Esophagus muscularis mucosa (tissue), 4 donors: ENCODE measurements around the gene PRKN. TPM values are rescaled to one million over a fixed set of nuclear protein-coding genes. Genes with fewer than 3 reads are reported as not detected.

Experiments
- DNase-seq: peaks from one replicate; pipeline ENCODE4 v3.0.0-alpha.2; 2017; ENCODE audit errors: extremely low spot score
- H3K27ac ChIP-seq, 4 donors: fragments of 200-600 bp; sonication (generic); replicated peaks in 1 of 4; 1 replicate in 3 of 4; 2 replicates in 1 of 4; pipeline ENCODE4 v1.5.1; 2016 to 2019; ENCODE audit warnings: mild to moderate bottlenecking in 1 of 4
- H3K27me3 ChIP-seq, 4 donors: fragments of 200-600 bp; sonication (generic); one replicate each; pipeline versions ENCODE4 v1.5.1 to v1.6.0; 2016 to 2019
- H3K36me3 ChIP-seq, 4 donors: fragments of 200-600 bp; sonication (generic); one replicate each; pipeline ENCODE4 v1.5.1; 2016 to 2019
- H3K4me1 ChIP-seq, 4 donors: fragments of 200-600 bp; sonication (generic); one replicate each; pipeline ENCODE4 v1.5.1; 2016 to 2019
- H3K4me3 ChIP-seq, 4 donors: fragments of 200-600 bp; sonication (generic); 1 replicate in 2 of 4; 2 replicates in 2 of 4; pipeline ENCODE4 v1.5.1; 2016 to 2019; ENCODE audit warnings: mild to moderate bottlenecking in 4 of 4, moderate library complexity in 1 of 4
- H3K9me3 ChIP-seq, 4 donors: fragments of 200-600 bp; sonication (generic); 1 replicate in 3 of 4; 2 replicates in 1 of 4; pipeline ENCODE4 v1.5.1; 2016 to 2019
- EP300 ChIP-seq: sonication (generic); formaldehyde crosslinking; IDR thresholded peaks from one replicate; pipeline ENCODE4 v1.6.1; 2017; ENCODE audit warnings: antibody characterized with exemption
- POLR2A ChIP-seq: fragments of 450-650 bp; IDR thresholded peaks from one replicate; pipeline ENCODE4 v1.6.1; 2017; ENCODE audit warnings: antibody characterized with exemption, moderate library complexity, mild to moderate bottlenecking, low read depth
- POLR2AphosphoS5 ChIP-seq, 2 donors: sonication (generic); formaldehyde crosslinking; IDR thresholded peaks; one replicate each; pipeline ENCODE4 v1.6.1; 2017; ENCODE audit warnings: antibody characterized with exemption in 2 of 2
- WGBS: methylation state at CpG from one replicate; pipeline ENCODE4 v1.1.5; 2018; 5-methylcytosine and 5-hydroxymethylcytosine counted together
- intact Hi-C: fragments of 100-400 bp; cut with DNase I; formaldehyde crosslinking; loops from one replicate; pipeline ENCODE4 v1.15.1; 2023
- total RNA-seq, 4 donors: library from RNA; depleted of rRNA; stranded (reverse); fragments of >200 nt; gene quantifications; one replicate each; pipeline versions ENCODE4 v1.1.0 to v1.2.1, GENCODE V29; 2016
- TF ChIP-seq, protein P1 (sequence below), 3 experiments: fragments of 200-600 bp in 2 of 3; fragments of 450-650 bp in 1 of 3; sonication (generic) in 2 of 3; IDR thresholded peaks; one replicate each; pipeline ENCODE4 v1.5.1; 2017 to 2019; ENCODE audit warnings: antibody characterized with exemption in 3 of 3, mild to moderate bottlenecking in 2 of 3, moderate library complexity in 1 of 3

PRKN gene
- total RNA-seq, 4 donors from 2014 or later, result 9.6 to 14.5 (median 10.8) TPM

DNA sequence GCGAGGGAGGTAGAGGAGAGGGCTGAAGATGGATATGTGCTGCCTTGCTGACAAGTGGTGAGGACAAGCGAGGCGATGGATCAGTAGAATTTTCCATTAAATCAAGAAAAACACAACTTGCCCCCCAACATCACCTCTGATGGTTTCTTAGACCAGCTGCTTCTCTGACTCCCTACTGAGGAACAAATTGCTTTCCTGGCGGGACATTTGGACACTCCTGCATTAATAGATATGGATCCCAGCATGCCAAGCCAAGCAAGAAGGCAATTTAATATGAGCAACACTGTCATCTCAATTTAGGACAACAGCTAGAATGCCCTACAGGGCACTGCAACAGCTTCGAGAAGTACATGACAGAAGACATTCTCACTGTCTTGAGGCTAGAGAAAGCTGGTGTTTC lies 1205.3 kb downstream of the PRKN start:
- intact Hi-C loops, result no loop called here
- Histone ChIP-seq H3K27ac (no peak overlapping the region), H3K9me3 (peaks cover 0 to 6% (median 0%) of the 10 kb centered on the region in 4 donors), H3K4me3 (no peak overlapping the region), H3K27me3 (no peaks in the 10 kb centered on the region), H3K36me3 (no peaks in the 10 kb centered on the region), H3K4me1 (no peaks in the 10 kb centered on the region)
- TF ChIP-seq, protein P1, sequence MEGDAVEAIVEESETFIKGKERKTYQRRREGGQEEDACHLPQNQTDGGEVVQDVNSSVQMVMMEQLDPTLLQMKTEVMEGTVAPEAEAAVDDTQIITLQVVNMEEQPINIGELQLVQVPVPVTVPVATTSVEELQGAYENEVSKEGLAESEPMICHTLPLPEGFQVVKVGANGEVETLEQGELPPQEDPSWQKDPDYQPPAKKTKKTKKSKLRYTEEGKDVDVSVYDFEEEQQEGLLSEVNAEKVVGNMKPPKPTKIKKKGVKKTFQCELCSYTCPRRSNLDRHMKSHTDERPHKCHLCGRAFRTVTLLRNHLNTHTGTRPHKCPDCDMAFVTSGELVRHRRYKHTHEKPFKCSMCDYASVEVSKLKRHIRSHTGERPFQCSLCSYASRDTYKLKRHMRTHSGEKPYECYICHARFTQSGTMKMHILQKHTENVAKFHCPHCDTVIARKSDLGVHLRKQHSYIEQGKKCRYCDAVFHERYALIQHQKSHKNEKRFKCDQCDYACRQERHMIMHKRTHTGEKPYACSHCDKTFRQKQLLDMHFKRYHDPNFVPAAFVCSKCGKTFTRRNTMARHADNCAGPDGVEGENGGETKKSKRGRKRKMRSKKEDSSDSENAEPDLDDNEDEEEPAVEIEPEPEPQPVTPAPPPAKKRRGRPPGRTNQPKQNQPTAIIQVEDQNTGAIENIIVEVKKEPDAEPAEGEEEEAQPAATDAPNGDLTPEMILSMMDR (IDR thresholded peaks at IDR 0.05), result no peak
- TF ChIP-seq POLR2A (no peak), EP300 (no peak), POLR2AphosphoS5 (IDR thresholded peaks at IDR 0.05) (no peak)
- 95% methylated on average over 5 of the region's 5 CpGs for WGBS
- no peak for DNase-seq

GRCh38 chr6:161511447-161512095 lies 1216.0 kb downstream of the PRKN start:
- H3K27ac ChIP-seq, result no peak overlapping the region
- no peaks in the 10 kb centered on the region for H3K9me3 ChIP-seq
- no peak overlapping the region for H3K4me3 ChIP-seq
- H3K36me3 ChIP-seq, result no peaks in the 10 kb centered on the region
- 83% methylated on average over 9 of the region's 9 CpGs for WGBS
- H3K4me1 ChIP-seq, result no peaks in the 10 kb centered on the region
- intact Hi-C loops, result no loop called here
- no peak for TF ChIP-seq POLR2A
- TF ChIP-seq POLR2AphosphoS5 (IDR thresholded peaks at IDR 0.05), result no peak
- TF ChIP-seq, protein P1 (IDR thresholded peaks at IDR 0.05), result no peak
- no peak for TF ChIP-seq EP300
- H3K27me3 ChIP-seq, result no peaks in the 10 kb centered on the region
- no peak for DNase-seq

DNA sequence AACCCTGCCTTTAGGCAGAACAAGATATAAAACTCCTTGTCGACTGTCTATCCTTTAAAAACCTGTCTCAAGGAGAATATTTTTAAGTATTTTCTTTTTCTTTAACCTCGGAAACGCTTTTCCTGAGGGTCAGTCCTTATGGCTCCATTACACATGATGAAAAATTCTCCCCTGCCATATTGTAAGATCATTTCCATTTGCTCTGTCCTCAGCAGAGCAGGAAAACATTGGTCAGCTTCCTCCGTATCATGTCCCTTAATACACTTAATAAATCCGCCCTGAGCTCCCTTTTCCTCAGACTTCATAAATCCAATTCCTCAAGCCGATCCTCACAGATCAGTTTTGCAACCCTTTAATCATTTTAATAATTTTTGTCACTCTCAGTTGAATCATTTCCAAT lies 1219.2 kb downstream of the PRKN start:
- Histone ChIP-seq H3K4me1 (no peaks in the 10 kb centered on the region), H3K4me3 (no peak overlapping the region), H3K9me3 (no peaks in the 10 kb centered on the region), H3K36me3 (no peaks in the 10 kb centered on the region), H3K27me3 (no peaks in the 10 kb centered on the region), H3K27ac (no peak overlapping the region)
- 88% methylated on average over 6 of the region's 6 CpGs for WGBS
- intact Hi-C loops, result no loop called here
- no peak for DNase-seq
- TF ChIP-seq POLR2AphosphoS5 (IDR thresholded peaks at IDR 0.05) (no peak), POLR2A (no peak), EP300 (no peak)
- TF ChIP-seq, protein P1 (IDR thresholded peaks at IDR 0.05), result no peak

- Histone ChIP-seq H3K4me1 (no peaks in the 10 kb centered on the region), H3K27ac (no peak overlapping the region), H3K4me3 (no peak overlapping the region), H3K9me3 (no peaks in the 10 kb centered on the region), H3K27me3 (no peaks in the 10 kb centered on the region), H3K36me3 (no peaks in the 10 kb centered on the region)
- 61% methylated on average over 4 of the region's 4 CpGs for WGBS
- DNase-seq, result no peak
- intact Hi-C loops, result no loop called here
- TF ChIP-seq EP300 (no peak), POLR2A (no peak), POLR2AphosphoS5 (IDR thresholded peaks at IDR 0.05) (no peak)
- TF ChIP-seq, protein P1 (IDR thresholded peaks at IDR 0.05), result no peak
These were observed 1220.2 kb downstream of the PRKN start for GRCh38 chr6:161507375-161507774.

GRCh38 chr6:161503570-161503969 lies 1224.0 kb downstream of the PRKN start:
- H3K27ac ChIP-seq, result no peak overlapping the region
- intact Hi-C loops, result no loop called here
- WGBS, result 60% methylated on average over 2 of the region's 4 CpGs

More at GRCh38 chr6:161503570-161503969, 1224.0 kb downstream of the PRKN start:
- no peak for TF ChIP-seq POLR2AphosphoS5 (IDR thresholded peaks at IDR 0.05)
- TF ChIP-seq, protein P1 (IDR thresholded peaks at IDR 0.05), result no peak
- Histone ChIP-seq H3K4me1 (no peaks in the 10 kb centered on the region), H3K9me3 (no peaks in the 10 kb centered on the region), H3K36me3 (no peaks in the 10 kb centered on the region), H3K27me3 (no peaks in the 10 kb centered on the region), H3K4me3 (no peak overlapping the region)
- no peak for DNase-seq
